IPS-18a (cell line): ENCODE measurements around the gene IRS2.

Experiments used
- H3K27ac ChIP-seq: one replicate; pipeline ENCODE4 v1.5.1; 2013; ENCODE audit warnings: low read length
- H3K27me3 ChIP-seq: one replicate; pipeline ENCODE4 v1.6.1; 2013; ENCODE audit warnings: mild to moderate bottlenecking, low read length; ENCODE audit not compliant: control insufficient read depth, insufficient read depth
- H3K36me3 ChIP-seq: one replicate; pipeline ENCODE4 v1.6.1; 2013; ENCODE audit warnings: low read depth, low read length; ENCODE audit not compliant: control insufficient read depth
- H3K4me1 ChIP-seq: one replicate; pipeline ENCODE4 v1.6.1; 2013; ENCODE audit warnings: low read depth, low read length; ENCODE audit not compliant: control insufficient read depth
- H3K4me3 ChIP-seq: one replicate; pipeline ENCODE4 v1.5.1; 2013; ENCODE audit warnings: low read length
- H3K9ac ChIP-seq: one replicate; pipeline ENCODE4 v1.6.1; 2013; ENCODE audit warnings: mild to moderate bottlenecking, low read length, moderate library complexity
- H3K9me3 ChIP-seq: one replicate; pipeline ENCODE4 v1.6.1; 2013; ENCODE audit warnings: low read depth, low read length; ENCODE audit not compliant: control insufficient read depth

IRS2 gene

DNA sequence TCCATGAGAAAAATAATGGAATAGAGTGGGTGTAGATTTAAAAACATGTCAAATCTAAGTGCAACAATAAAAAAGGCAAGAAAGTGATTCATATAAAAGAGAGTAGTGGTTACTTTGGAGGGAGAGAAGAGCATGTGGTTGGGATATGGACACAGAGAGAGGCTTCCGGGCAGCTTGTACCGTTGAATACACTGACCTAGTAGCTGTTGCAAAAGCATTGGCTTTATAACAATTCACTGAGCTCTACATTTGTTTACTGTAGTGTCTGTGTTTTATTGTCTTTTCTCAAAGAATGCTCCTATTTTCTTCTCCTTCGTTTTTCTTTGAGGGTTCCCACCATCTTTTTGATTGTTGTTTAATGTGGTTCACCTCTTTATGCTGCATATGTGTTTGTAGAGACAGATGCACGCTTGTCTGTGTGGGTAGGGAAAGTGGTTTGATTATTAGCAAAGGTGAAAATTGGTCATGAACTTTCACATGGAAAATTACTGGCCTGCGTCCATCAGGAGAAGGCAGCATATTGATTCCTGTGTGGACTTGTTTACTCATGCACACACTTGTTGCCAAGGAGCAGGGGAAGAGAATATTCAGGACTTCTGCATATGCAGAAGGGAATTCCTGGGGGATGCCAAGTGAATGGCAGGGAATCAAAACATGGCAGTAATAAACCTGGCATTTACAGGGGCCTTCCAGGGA is 29.9 kb upstream of the IRS2 start:
- H3K27ac ChIP-seq, result no peak overlapping the region
- peaks cover 20% of the 10 kb centered on the region for H3K4me1 ChIP-seq

DNA sequence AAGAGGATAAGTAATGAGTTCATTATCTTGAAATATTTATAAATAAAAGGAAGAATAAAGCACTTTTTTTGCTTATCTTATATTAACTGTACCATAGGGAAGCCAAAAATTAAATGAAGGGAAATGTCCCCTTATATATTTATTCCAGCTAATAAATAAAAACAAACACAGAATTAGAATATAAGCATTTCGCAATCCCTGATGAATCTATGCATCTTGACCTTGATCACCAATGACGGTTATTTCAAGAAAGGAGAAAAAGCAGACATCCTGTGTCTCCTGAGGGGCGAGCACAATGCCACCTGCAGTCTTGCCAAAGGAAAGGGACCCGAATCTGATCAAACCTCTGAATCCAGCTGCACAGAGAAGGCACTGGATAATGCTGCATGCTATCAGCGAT is 29.3 kb upstream of the IRS2 start:
- Histone ChIP-seq H3K27me3 (no peaks in the 10 kb centered on the region), H3K36me3 (no peaks in the 10 kb centered on the region), H3K9me3 (no peaks in the 10 kb centered on the region), H3K27ac (no peak overlapping the region), H3K4me1 (peaks cover 20% of the 10 kb centered on the region), H3K9ac (no peak overlapping the region), H3K4me3 (no peak overlapping the region)

More for the DNA sequence above, 29.9 kb upstream of the IRS2 start:
- Histone ChIP-seq H3K9me3 (no peaks in the 10 kb centered on the region), H3K36me3 (no peaks in the 10 kb centered on the region), H3K4me3 (no peak overlapping the region), H3K9ac (no peak overlapping the region), H3K27me3 (no peaks in the 10 kb centered on the region)

DNA sequence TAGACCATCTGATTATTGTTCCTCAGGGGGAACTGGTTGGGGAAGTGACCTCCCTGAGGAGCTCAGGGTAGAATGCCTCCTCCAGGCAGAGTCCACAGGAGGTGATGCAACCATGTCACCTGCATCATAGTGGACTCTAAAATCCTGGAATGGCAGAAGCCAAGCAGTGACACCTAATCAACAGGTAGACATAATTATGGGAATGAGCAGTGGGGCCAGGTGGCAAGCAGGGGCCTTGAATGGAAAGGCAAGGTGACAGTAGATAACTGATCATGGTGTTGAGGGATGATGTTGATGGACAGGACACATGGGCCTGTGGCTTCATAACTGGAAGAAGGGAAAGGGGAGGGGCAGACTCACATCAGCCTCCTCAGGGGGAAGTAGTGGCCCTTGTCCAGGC is 27.3 kb upstream of the IRS2 start:
- Histone ChIP-seq H3K36me3 (no peaks in the 10 kb centered on the region), H3K9ac (no peak overlapping the region), H3K4me1 (peaks cover 20% of the 10 kb centered on the region), H3K27me3 (no peaks in the 10 kb centered on the region), H3K9me3 (no peaks in the 10 kb centered on the region), H3K4me3 (no peak overlapping the region), H3K27ac (no peak overlapping the region)

DNA sequence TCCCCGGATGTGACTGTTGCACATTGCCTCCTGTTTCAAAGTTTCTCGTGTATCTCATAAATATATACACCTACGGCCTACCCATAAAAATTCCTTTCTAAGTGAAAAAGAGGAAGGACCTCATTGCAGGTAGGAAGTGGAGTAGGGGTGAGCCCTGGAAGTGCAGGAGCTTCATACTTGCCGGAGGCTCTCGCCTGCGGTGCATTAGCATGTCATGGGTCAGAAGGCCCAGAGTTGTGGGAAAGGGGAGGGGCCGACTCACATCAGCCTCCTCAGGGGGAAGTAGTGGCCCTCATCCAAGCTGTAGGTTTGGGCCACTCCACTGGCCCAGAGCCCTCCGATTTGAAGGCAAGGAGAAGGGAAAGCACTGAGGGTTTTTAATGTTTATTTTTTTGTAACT is 26.0 kb upstream of the IRS2 start:
- Histone ChIP-seq H3K4me1 (peaks cover 16% of the 10 kb centered on the region), H3K9me3 (no peaks in the 10 kb centered on the region), H3K27me3 (no peaks in the 10 kb centered on the region), H3K36me3 (no peaks in the 10 kb centered on the region), H3K27ac (no peak overlapping the region), H3K4me3 (no peak overlapping the region), H3K9ac (no peak overlapping the region)

DNA sequence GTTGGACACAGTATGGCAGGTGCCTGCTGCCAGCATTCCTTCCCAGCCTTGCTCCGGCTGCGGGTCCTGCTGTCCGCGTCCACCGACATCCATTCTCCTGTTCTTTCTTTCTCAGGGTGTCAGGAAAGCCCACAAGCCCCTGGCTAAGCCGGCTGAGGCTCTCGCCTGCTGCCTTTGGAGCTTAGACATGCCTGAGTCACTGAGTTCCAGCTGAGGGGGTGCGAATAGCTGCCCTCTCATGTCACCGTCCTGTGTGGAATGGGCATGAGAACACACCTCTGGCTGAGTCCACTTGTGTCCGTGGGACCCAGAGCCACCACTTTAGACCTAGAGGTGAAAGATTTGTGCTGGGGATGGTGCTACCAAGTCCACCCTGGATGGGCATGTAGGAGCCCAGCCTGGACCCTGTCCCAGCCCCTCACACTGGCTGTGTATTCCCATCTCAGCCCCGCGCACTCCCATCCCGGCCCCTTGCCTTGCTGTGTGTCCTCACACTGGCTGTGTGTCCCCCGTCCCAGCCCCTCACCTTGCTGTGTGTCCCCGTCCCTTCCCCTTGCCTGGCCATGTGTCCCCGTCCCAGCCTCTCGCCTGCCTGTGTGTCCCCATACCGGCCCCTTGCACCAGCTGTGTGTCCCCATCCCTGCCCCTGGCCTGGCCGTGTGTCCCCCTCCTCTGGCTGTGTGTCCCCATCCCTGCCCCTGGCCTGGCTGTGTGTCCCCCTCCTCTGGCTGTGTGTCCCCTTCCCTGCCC is 24.6 kb upstream of the IRS2 start:
- H3K4me3 ChIP-seq, result no peak overlapping the region
- H3K4me1 ChIP-seq, result peaks cover 1% of the 10 kb centered on the region
- no peaks in the 10 kb centered on the region for H3K9me3 ChIP-seq
- no peak overlapping the region for H3K9ac ChIP-seq
- H3K36me3 ChIP-seq, result no peaks in the 10 kb centered on the region
- no peak overlapping the region for H3K27ac ChIP-seq
- no peaks in the 10 kb centered on the region for H3K27me3 ChIP-seq

DNA sequence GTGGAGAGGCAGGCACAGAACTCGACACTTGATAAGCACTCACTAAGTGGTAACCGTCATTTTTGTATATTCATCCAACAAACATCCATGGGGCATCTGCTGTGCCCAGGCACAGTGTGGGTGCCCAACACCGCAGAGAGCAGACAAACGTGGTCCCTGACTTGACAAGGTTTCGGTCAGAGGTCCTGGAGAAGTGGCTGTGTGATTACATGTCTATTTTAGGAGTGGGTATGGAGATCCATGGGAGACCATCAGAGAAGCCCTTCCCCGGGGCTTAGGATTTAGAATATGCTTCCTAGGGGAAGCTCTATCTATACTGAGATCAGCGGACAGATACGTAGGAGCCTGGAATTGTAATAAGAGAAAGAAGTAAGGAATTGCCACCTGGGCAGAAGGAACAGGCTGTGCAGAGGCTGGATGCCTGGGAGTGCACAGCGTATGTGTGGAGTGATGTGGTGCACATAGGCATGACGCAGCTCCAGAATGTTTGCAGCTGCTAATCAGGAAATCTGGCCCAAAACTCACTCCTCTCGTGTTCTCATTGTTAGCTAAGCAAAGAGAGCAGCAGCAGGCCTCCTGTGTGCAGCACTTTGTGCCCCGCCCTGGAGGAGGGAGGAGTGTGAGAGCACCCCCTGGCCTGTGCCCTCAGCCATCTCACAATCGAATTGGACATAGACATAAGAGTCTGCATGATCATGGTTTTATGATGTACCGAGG is 23.0 kb upstream of the IRS2 start:
- no peaks in the 10 kb centered on the region for H3K9me3 ChIP-seq
- H3K27me3 ChIP-seq, result no peaks in the 10 kb centered on the region
- H3K9ac ChIP-seq, result no peak overlapping the region
- no peak overlapping the region for H3K27ac ChIP-seq
- H3K4me3 ChIP-seq, result no peak overlapping the region
- no peaks in the 10 kb centered on the region for H3K36me3 ChIP-seq
- H3K4me1 ChIP-seq, result no peaks in the 10 kb centered on the region

DNA sequence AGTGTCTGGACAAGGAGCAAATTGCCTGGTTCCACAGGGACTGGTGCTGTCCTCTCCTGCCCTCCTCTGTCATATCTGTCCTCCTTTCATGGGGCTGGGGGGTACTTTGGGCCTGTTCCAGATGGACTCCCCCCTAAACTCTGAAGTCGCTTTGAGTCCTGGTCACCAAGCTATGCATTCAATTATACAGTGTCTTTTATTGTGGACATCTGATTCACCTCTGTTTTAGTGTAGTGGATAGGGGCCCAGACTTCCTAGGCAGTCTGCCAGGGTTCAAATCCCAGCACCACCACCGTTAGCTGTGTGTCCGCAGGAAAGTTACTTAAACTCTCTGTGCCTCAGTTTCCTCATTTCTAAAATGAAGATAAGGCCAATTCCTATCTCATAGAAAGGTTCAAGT is 21.0 kb upstream of the IRS2 start:
- Histone ChIP-seq H3K4me3 (no peak overlapping the region), H3K9me3 (no peaks in the 10 kb centered on the region), H3K27me3 (no peaks in the 10 kb centered on the region), H3K27ac (no peak overlapping the region), H3K4me1 (no peaks in the 10 kb centered on the region), H3K9ac (no peak overlapping the region), H3K36me3 (no peaks in the 10 kb centered on the region)

DNA sequence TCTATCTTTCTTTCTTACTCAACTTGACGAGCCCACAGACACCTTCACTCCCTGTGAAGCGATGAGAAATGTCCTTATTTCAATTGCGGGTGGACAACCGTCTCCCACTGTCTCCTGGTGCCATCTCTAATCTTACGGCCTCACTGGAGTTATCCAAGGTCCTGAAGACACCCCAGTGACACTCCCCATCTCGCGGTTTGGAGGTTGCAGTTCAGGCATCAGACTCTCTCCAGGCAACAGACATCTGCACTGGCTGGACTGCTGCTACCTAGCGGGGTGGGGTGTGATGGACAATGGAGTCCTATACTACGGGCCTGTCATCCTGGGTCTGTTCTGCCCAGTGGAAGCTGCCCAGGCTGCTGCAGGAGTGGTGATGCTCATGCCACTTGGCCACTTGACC is 18.3 kb upstream of the IRS2 start:
- no peaks in the 10 kb centered on the region for H3K27me3 ChIP-seq
- H3K9ac ChIP-seq, result no peak overlapping the region
- H3K4me3 ChIP-seq, result no peak overlapping the region
- H3K36me3 ChIP-seq, result no peaks in the 10 kb centered on the region
- no peaks in the 10 kb centered on the region for H3K4me1 ChIP-seq
- no peak overlapping the region for H3K27ac ChIP-seq
- H3K9me3 ChIP-seq, result no peaks in the 10 kb centered on the region

DNA sequence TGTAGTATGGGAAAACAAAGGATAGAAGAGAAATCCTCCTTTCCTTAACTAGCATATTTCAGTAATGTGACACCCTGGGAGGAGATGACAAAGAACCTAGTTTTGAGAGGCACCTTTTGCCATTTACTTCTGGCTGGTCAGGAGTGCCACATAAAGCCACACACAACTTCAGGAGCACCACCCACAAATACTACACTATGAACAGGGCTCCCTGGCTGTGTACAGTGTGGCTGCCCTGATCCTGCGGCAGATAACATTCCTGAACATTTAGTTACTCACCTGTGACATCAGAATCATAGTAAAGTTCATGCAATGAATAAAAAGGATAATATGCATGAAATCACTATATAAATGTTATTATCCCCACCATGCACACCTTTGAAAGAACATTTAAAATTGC is 17.4 kb upstream of the IRS2 start:
- Histone ChIP-seq H3K27ac (no peak overlapping the region), H3K4me1 (no peaks in the 10 kb centered on the region)

DNA sequence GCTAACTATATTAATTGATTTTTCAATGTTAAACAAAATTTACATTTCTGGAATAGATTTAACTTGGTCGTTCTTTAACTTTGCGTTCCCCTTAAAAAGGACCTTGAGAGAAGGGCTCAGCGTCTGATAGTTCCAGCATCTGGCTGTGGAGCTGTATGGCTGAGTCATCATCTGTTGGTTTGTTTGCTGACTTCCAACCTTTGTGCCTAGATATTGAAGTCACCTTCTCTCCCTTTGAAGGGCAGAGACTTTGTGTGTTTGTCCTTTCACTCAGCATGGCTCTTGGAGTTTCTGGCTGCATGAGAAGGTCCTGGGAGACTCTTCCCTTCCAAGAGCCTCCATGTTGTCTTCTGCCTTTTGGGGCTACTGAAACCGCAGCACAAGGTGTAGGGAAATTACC is 16.6 kb upstream of the IRS2 start:
- Histone ChIP-seq H3K27me3 (no peaks in the 10 kb centered on the region), H3K27ac (no peak overlapping the region), H3K9me3 (no peaks in the 10 kb centered on the region), H3K4me3 (no peak overlapping the region), H3K4me1 (no peaks in the 10 kb centered on the region), H3K36me3 (no peaks in the 10 kb centered on the region), H3K9ac (no peak overlapping the region)

More for the DNA sequence above, 17.4 kb upstream of the IRS2 start:
- no peaks in the 10 kb centered on the region for H3K36me3 ChIP-seq
- H3K4me3 ChIP-seq, result no peak overlapping the region
- no peaks in the 10 kb centered on the region for H3K27me3 ChIP-seq
- H3K9ac ChIP-seq, result no peak overlapping the region
- no peaks in the 10 kb centered on the region for H3K9me3 ChIP-seq

DNA sequence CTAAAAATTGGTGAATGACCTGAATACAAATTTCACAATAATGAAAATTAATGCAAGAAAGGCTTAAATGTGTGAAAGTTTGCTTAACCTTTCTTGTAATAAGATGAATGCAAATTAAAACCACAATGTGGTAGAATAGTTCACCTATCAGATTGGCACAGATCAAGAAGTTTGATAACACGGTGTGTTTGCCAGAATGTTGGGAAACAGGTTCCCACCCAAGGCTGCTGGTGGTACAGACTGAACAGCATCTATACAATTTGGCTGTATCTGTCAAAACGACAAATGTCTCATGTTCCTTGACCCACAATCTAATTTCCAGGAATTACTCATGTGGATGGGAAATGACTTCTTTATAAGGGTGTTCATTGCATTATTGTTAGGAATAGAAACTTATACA is 8.6 kb upstream of the IRS2 start:
- no peaks in the 10 kb centered on the region for H3K27me3 ChIP-seq
- no peak overlapping the region for H3K4me3 ChIP-seq
- peaks cover 6% of the 10 kb centered on the region for H3K4me1 ChIP-seq
- H3K9me3 ChIP-seq, result no peaks in the 10 kb centered on the region
- H3K9ac ChIP-seq, result no peak overlapping the region
- H3K36me3 ChIP-seq, result no peaks in the 10 kb centered on the region
- H3K27ac ChIP-seq, result no peak overlapping the region
